GM12878 (cell line): ENCODE measurements around the gene AP3S2. TPM values are rescaled to one million over a fixed set of nuclear protein-coding genes. Genes with fewer than 3 reads are reported as not detected.

Source experiments
- ATAC-seq: fragments of 200-7000 bp; cut with Tn5 transposase; 3 replicates; pipeline ENCODE4 v1.9.1; 2020; ENCODE audit warnings: mild to moderate bottlenecking, moderate library complexity
- BruUV-seq: library from RNA; stranded (reverse); fragments of 400-500 nt; replicated peaks from 2 replicates; lab custom pipeline; 2021; lab: Mats Ljungman, UMichigan
- CTCF ChIA-PET: fragments of 300-600 bp; sonication (Branson Sonifier 250); formaldehyde crosslinking; extraction: SDS; loops from one replicate; lab custom pipeline; 2021; ENCODE audit warnings: inconsistent platforms; lab: Yijun Ruan, JAX
- POLR2A ChIA-PET: fragments of 350-600 bp; formaldehyde crosslinking; extraction: SDS; loops from one replicate; lab custom pipeline; 2021; ENCODE audit warnings: inconsistent platforms; lab: Charles Lee
- RAD21 ChIA-PET: fragments of 300-600 bp; sonication (Branson Sonifier 250); formaldehyde crosslinking; loops from one replicate; lab custom pipeline; 2023; ENCODE audit warnings: antibody characterized with exemption; ENCODE audit not compliant: unreplicated experiment; lab: Charles Lee
- SMC1A ChIA-PET: fragments of 300-600 bp; sonication (Branson Sonifier 250); formaldehyde crosslinking; loops from one replicate; lab custom pipeline; 2023; ENCODE audit not compliant: unreplicated experiment, uncharacterized antibody; lab: Charles Lee
- DNase-seq: peaks from one replicate; pipeline ENCODE4 v3.0.0-alpha.2; 2011; ENCODE audit warnings: low read depth, low spot score
- FAIRE-seq: peaks from 3 replicates; lab custom pipeline; 2011; peaks lifted over from hg19 to GRCh38; lab: Jason Lieb, UNC
- H2AFZ ChIP-seq: 2 replicates; pipeline ENCODE4 v1.6.0; 2011; ENCODE audit warnings: low read depth, low read length, control low read depth; ENCODE audit not compliant: control insufficient read depth
- H3K27ac ChIP-seq: 2 replicates; pipeline ENCODE4 v1.5.1; 2011; ENCODE audit warnings: control low read depth; ENCODE audit not compliant: control insufficient read depth, insufficient read depth
- H3K27me3 ChIP-seq, 2 experiments: replicated peaks in 1 of 2; 2 replicates each; pipeline versions ENCODE4 v1.6.0 to v1.6.1; 2011; ENCODE audit warnings: low read length in 1 of 2; ENCODE audit not compliant: control insufficient read depth in 2 of 2, insufficient read depth in 2 of 2
- H3K36me3 ChIP-seq, 2 experiments: 2 replicates each; pipeline ENCODE4 v1.5.1; 2011; ENCODE audit warnings: low read length in 1 of 2; ENCODE audit not compliant: control insufficient read depth in 2 of 2, insufficient read depth in 2 of 2
- H3K4me1 ChIP-seq: 2 replicates; pipeline ENCODE4 v1.6.1; 2011; ENCODE audit warnings: mild to moderate bottlenecking, low read length, moderate library complexity, mixed read lengths; ENCODE audit not compliant: control insufficient read depth, insufficient read depth
- H3K4me2 ChIP-seq: 2 replicates; pipeline ENCODE4 v1.6.0; 2011; ENCODE audit warnings: control low read depth; ENCODE audit not compliant: control insufficient read depth, insufficient read depth
- H3K4me3 ChIP-seq: fragments of 200-600 bp; sonication (generic); 2 replicates; pipeline ENCODE4 v1.5.1; 2016
- H3K79me2 ChIP-seq: 2 replicates; pipeline ENCODE4 v1.6.0; 2011; ENCODE audit warnings: low read length; ENCODE audit not compliant: control insufficient read depth, insufficient read depth
- H3K9ac ChIP-seq: 2 replicates; pipeline ENCODE4 v1.8.0; 2011; ENCODE audit warnings: low read length, control low read depth, mixed read lengths; ENCODE audit not compliant: control insufficient read depth, insufficient read depth
- H3K9me3 ChIP-seq: replicated peaks from 3 replicates; pipeline ENCODE4 v1.5.1; 2011; ENCODE audit warnings: mild to moderate bottlenecking, low read length; ENCODE audit not compliant: control insufficient read depth, insufficient read depth
- H4K20me1 ChIP-seq: 2 replicates; pipeline ENCODE4 v1.6.0; 2011; ENCODE audit not compliant: control insufficient read depth, insufficient read depth
- BHLHE40 ChIP-seq, 2 experiments: fragments of 450-650 bp in 1 of 2; IDR thresholded peaks; 2 replicates each; pipeline ENCODE4 v1.6.1; 2011 to 2017; ENCODE audit warnings: low read depth in 2 of 2, borderline replicate concordance in 1 of 2, improper control_type of control experiment in 1 of 2, low read length in 1 of 2, mild to moderate bottlenecking in 1 of 2
- HDAC2 ChIP-seq: fragments of 200-600 bp; sonication (generic); IDR thresholded peaks from 2 replicates; pipeline ENCODE4 v1.6.1; 2017
- MYC ChIP-seq: IDR thresholded peaks from 2 replicates; pipeline ENCODE4 v1.6.1; 2011; ENCODE audit warnings: mild to moderate bottlenecking, low read length, moderate library complexity, inconsistent platforms; ENCODE audit not compliant: insufficient read depth, insufficient replicate concordance, insufficient read length, severe bottlenecking
- STAT3 ChIP-seq: IDR thresholded peaks from 2 replicates; pipeline ENCODE4 v1.6.1; 2011; ENCODE audit warnings: low read depth, low read length, improper control_type of control experiment
- WGBS: methylation state at CpG from one replicate; pipeline ENCODE4 v1.1.6; 2016; ENCODE audit warnings: low lambda C conversion rate; ENCODE audit not compliant: insufficient replicate concordance, insufficient coverage; ENCODE audit errors: missing lambda C conversion rate; 5-methylcytosine and 5-hydroxymethylcytosine counted together
- in situ Hi-C: fragments of 300-500 bp; cut with MboI; formaldehyde crosslinking; loops from 9 replicates; pipeline ENCODE4 v1.14.3; 2018; ENCODE audit warnings: mixed read lengths
- intact Hi-C: fragments of 100-400 bp; cut with micrococcal nuclease; formaldehyde crosslinking; loops from one replicate; pipeline ENCODE4 v1.14.2; 2022; ENCODE audit not compliant: unreplicated experiment
- polyA plus RNA-seq, 11 experiments: library from polyadenylated mRNA; depleted of rRNA in 4 of 11; unstranded in 6 of 11; stranded (reverse) in 5 of 11; fragments of >200 nt; fragmentation: Nextera tagmentation in 4 of 11; fragmentation: Illumina TruSeq in 1 of 11; extraction: Ambion mirVana in 4 of 11; extraction: Trizol in 1 of 11; gene quantifications; 1 replicate in 1 of 11; 2 replicates in 10 of 11; pipeline versions ENCODE4 v1.2.1 to v1.2.3, GENCODE V29; 2011 to 2016; ENCODE audit warnings: inconsistent platforms in 2 of 11, missing spikeins in 2 of 11, low read depth in 1 of 11
- total RNA-seq, 4 experiments: library from RNA; depleted of rRNA in 3 of 4; stranded (reverse); fragments of >200 nt in 3 of 4; fragmentation: Illumina TruSeq in 1 of 4; extraction: Trizol in 1 of 4; gene quantifications; 2 replicates each; pipeline versions ENCODE4 v1.2.1 to v1.2.3, GENCODE V29; 2013 to 2021

AP3S2 gene
- total and polyA plus RNA-seq, 10 of the 15 experiments (the other 5 are each of a cell fraction or from before 2014, with no cell fraction given), result 10.0 to 43.6 (median 26.0) TPM

- Histone ChIP-seq H3K9me3 (no peaks in the 10 kb centered on the region), H3K27me3 (no peaks in the 10 kb centered on the region), H2AFZ (no peak overlapping the region), H3K36me3 (no peaks in the 10 kb centered on the region; a peak in 1 of 4 replicates), H3K79me2 (no peaks in the 10 kb centered on the region), H3K4me1 (peaks cover 44% of the 10 kb centered on the region), H3K9ac (no peak overlapping the region), H3K4me3 (no peak overlapping the region), H3K27ac (peak overlapping the region; percentile 85)
- no TSS peak for BruUV-seq
- ATAC-seq, result no peak
- no peak for FAIRE-seq
- intact Hi-C loops, result no loop called here
- ChIA-PET POLR2A (no interaction called here), CTCF (interaction anchor here (0.7 to 1.2 kb wide), 4 partner anchors 9 to 44 kb away, joined by 3 to 12 read pairs (median 4); no protein-coding TSS in a partner anchor), SMC1A (interaction anchor here (0.6 to 1.3 kb wide), 5 partner anchors 8 to 91 kb away, joined by 3 to 10 read pairs (median 4); no protein-coding TSS in a partner anchor)
- TF ChIP-seq STAT3 (no peak), HDAC2 (no peak), BHLHE40 (IDR thresholded peaks at IDR 0.05; ENCODE audit: borderline replicate concordance in 1 of 2, low read depth in 2 of 2, low read length in 1 of 2) (no peak), MYC (no peak)
- TF ChIP-seq, all 136 proteins: peak for 0
- RAD21 ChIA-PET, result interaction anchor here (0.6 to 1.5 kb wide), 4 partner anchors 8 to 489 kb away, joined by 3 to 5 read pairs (median 3); no protein-coding TSS in a partner anchor
- Histone ChIP-seq H4K20me1 (no peaks in the 10 kb centered on the region), H3K4me2 (no peak overlapping the region)
- no peak for DNase-seq
- 98% methylated on average over 3 of the region's 3 CpGs for WGBS
- in situ Hi-C loops, result no loop called here
Observed at GRCh38 chr15:89852342-89852995, 41.3 kb downstream of the AP3S2 start.
